Neutrophil (primary cell): ENCODE data around the gene MAJIN.

ENCODE experiments used
- H3K27ac ChIP-seq: fragments of 200-600 bp; sonication (generic); 2 replicates; pipeline ENCODE4 v1.5.1; 2016; ENCODE audit warnings: mild to moderate bottlenecking, moderate library complexity
- H3K27me3 ChIP-seq: fragments of 200-600 bp; sonication (generic); 2 replicates; pipeline ENCODE4 v1.6.0; 2016; ENCODE audit warnings: mild to moderate bottlenecking
- H3K36me3 ChIP-seq: fragments of 200-600 bp; sonication (generic); 2 replicates; pipeline ENCODE4 v1.5.1; 2017
- H3K4me1 ChIP-seq, 2 experiments: fragments of 200-600 bp in 1 of 2; sonication (generic) in 1 of 2; 1 replicate in 1 of 2; 2 replicates in 1 of 2; pipeline versions ENCODE4 v1.5.1 to v1.6.1; 2013 to 2016; ENCODE audit warnings: low read depth in 1 of 2, low read length in 1 of 2, mild to moderate bottlenecking in 1 of 2, moderate library complexity in 1 of 2; ENCODE audit not compliant: control insufficient read depth in 1 of 2, insufficient read depth in 1 of 2
- H3K4me3 ChIP-seq, 2 experiments: fragments of 200-600 bp in 1 of 2; sonication (generic) in 1 of 2; 1 replicate in 1 of 2; 2 replicates in 1 of 2; pipeline ENCODE4 v1.5.1; 2013 to 2016; ENCODE audit warnings: low read depth in 1 of 2, low read length in 1 of 2, mild to moderate bottlenecking in 1 of 2, moderate library complexity in 1 of 2
- H3K9me3 ChIP-seq: fragments of 200-600 bp; sonication (generic); 2 replicates; pipeline ENCODE4 v1.5.1; 2016
- TF ChIP-seq, protein P1 (sequence below): fragments of 200-600 bp; sonication (generic); IDR thresholded peaks from 2 replicates; pipeline ENCODE4 v1.5.1; 2016; ENCODE audit warnings: antibody characterized with exemption

MAJIN gene

DNA sequence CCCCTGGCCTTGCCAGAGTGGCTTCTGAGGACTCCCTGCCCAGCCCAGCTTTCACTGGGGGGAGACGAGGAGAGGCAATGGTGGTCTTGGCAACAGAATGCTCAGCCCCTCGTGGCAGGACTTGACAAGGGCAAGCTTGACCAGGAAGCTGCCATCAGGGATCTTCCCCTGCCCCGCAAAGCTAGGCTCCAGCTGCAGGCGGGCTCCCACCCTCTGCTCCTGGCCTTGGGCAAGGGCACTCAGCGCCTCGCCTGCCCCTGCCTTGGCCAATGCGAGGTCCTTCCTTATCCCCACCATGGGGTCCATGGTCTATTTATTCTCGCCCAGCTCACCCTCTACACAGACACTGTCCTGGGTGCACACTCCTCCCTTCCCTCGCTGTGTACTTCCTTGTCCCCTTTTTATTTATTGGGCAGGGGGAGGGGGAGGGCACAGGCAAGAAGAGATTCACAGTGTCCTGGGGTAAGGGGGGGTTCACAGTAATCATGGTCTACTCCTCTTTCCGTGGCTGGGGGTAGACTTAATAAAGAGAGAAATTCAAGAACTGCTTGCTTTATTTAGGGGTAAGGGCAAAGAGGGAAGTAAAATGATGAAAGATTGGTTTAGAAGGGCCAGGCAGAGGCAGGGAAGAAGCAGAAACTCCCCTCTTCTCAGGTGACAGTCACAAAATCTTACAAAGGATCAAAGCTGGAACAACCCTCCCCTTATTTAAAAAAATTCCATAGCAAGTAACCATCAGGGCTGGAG lies 37.8 kb downstream of the MAJIN start:
- TF ChIP-seq, protein P1, sequence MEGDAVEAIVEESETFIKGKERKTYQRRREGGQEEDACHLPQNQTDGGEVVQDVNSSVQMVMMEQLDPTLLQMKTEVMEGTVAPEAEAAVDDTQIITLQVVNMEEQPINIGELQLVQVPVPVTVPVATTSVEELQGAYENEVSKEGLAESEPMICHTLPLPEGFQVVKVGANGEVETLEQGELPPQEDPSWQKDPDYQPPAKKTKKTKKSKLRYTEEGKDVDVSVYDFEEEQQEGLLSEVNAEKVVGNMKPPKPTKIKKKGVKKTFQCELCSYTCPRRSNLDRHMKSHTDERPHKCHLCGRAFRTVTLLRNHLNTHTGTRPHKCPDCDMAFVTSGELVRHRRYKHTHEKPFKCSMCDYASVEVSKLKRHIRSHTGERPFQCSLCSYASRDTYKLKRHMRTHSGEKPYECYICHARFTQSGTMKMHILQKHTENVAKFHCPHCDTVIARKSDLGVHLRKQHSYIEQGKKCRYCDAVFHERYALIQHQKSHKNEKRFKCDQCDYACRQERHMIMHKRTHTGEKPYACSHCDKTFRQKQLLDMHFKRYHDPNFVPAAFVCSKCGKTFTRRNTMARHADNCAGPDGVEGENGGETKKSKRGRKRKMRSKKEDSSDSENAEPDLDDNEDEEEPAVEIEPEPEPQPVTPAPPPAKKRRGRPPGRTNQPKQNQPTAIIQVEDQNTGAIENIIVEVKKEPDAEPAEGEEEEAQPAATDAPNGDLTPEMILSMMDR, result no peak
- H3K4me3 ChIP-seq, result no peak overlapping the region
- peak overlapping the region; percentile 66 for H3K27ac ChIP-seq
- H3K4me1 ChIP-seq, result peaks cover 7 to 10% of the 10 kb centered on the region in 2 experiments
- H3K27me3 ChIP-seq, result peaks cover 11% of the 10 kb centered on the region
- peaks cover 73% of the 10 kb centered on the region for H3K36me3 ChIP-seq
- no peaks in the 10 kb centered on the region for H3K9me3 ChIP-seq

DNA sequence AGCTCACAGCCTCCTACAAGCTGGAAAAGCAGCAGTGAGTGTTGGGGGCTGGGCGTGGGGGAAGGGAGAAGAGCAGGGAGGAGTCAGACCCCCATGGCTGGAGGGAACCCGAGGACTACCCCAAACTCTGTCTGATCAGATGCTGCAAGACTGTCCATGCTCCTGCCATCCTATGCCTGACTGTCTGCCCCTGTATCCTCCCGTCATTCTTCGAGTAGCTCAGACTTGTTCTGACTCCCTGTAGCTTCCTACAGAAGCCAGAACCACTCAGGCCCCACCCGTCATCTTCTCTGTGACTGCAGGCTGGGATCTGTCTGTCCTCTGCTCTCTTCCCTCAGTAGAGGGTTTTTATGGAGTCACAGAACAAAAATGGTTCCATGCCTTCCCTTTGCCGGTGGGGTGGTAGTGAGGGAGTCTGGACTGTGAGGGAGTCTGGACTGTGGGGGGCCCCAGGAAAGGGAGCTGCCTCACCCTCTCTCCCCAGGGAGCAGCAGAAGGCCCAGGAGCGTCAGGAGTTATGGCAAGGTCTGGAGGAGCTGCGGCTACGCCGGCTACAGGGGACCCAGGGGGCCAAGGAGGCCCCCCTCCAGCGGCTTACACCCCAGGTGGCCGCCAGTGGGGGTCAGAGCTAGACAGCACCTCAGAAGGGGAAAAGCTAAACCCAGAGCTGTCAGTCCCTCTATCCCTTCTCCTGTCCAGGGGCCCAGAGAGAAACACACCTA lies 38.5 kb downstream of the MAJIN start:
- Histone ChIP-seq H3K4me1 (peaks cover 7 to 10% of the 10 kb centered on the region in 2 experiments), H3K27me3 (peaks cover 8% of the 10 kb centered on the region), H3K27ac (peak overlapping the region; percentile 66), H3K4me3 (no peak overlapping the region), H3K36me3 (peaks cover 80% of the 10 kb centered on the region), H3K9me3 (no peaks in the 10 kb centered on the region)
- TF ChIP-seq, protein P1, result no peak

DNA sequence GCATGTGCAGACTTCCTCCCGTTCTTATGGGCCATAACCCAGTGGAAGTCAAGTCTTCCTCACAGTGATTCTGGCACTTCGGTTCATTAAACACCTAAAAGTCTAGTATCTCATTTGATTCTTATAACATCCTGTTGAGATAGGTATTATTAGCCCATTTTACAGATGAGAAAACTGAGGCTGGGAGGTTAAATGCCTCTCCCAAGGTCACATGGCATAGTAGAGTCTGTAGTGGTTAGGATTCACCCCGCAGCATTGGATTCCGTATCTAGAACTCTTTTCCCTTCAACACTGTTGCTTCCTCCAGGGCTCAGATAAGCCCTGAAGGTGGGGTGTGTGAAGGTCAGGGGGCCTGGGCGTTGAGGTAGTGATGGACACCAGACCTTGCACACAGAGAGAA lies 39.6 kb downstream of the MAJIN start:
- H3K4me3 ChIP-seq, result no peak overlapping the region
- H3K27me3 ChIP-seq, result peaks cover 2% of the 10 kb centered on the region
- TF ChIP-seq, protein P1, result no peak
- peaks cover 91% of the 10 kb centered on the region for H3K36me3 ChIP-seq
- H3K9me3 ChIP-seq, result no peaks in the 10 kb centered on the region
- H3K27ac ChIP-seq, result no peak overlapping the region
- H3K4me1 ChIP-seq, result peaks cover 7 to 10% of the 10 kb centered on the region in 2 experiments

DNA sequence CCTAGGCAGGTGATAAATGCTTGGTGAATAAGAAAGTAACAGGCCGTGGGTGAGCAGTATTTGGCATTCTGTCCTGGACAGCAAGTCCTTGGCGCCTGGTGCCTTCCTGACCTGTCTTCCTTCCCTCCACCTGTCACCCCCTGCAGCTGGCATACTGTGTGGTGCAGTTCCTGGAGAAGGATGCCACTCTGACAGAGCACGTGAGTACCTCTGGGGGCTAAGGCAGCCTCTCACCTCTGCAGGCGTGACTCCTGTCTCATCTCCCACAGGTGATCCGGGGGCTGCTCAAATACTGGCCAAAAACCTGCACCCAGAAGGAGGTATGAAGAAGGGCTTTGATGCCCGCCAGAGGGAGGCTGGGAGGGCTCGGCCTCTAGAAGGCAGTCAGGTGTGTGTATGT lies 40.6 kb downstream of the MAJIN start:
- Histone ChIP-seq H3K27me3 (no peaks in the 10 kb centered on the region), H3K4me1 (peaks cover 7 to 14% of the 10 kb centered on the region in 2 experiments), H3K9me3 (no peaks in the 10 kb centered on the region), H3K36me3 (peaks cover 100% of the 10 kb centered on the region), H3K4me3 (no peak overlapping the region), H3K27ac (no peak overlapping the region)
- TF ChIP-seq, protein P1, result no peak

DNA sequence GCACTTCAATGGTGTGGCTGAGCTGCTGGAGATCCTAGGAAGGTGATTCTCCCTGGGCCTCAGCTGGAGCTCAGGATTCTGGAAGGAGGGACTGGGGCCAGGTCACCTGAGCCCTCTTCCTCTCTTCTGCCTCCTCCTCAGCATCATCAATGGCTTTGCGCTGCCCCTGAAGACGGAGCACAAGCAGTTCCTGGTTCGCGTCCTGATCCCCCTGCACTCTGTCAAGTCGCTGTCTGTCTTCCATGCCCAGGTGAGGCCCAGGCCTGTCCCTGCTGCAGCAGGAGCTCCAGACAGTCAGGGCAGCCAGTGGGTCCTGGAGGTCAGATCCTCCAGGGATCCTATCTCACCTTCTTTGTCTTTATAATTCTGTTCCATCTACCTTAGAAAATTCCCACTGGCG lies 41.6 kb downstream of the MAJIN start:
- TF ChIP-seq, protein P1, result no peak
- H3K4me1 ChIP-seq, result peaks cover 12 to 24% of the 10 kb centered on the region in 2 experiments
- H3K36me3 ChIP-seq, result peaks cover 93% of the 10 kb centered on the region
- no peaks in the 10 kb centered on the region for H3K27me3 ChIP-seq
- no peak overlapping the region for H3K27ac ChIP-seq
- H3K9me3 ChIP-seq, result no peaks in the 10 kb centered on the region
- no peak overlapping the region for H3K4me3 ChIP-seq
